Ovary (tissue), 3 donors: ENCODE results near the gene CTIF.

Experiments
- POLR2A ChIP-seq: fragments of 450-650 bp; IDR thresholded peaks from one replicate; pipeline ENCODE4 v1.6.1; 2017; ENCODE audit warnings: antibody characterized with exemption, mild to moderate bottlenecking, moderate library complexity
- TF ChIP-seq, protein P1 (sequence below), 3 donors: fragments of 450-650 bp in 2 of 3; fragments of 200-600 bp in 1 of 3; IDR thresholded peaks; one replicate each; pipeline versions ENCODE4 v1.5.1 to v1.8.0; 2016 to 2022; ENCODE audit warnings: antibody characterized with exemption in 3 of 3, mild to moderate bottlenecking in 1 of 3
- donor health status: DM: no; HTN: no; CAD: no.

DNA sequence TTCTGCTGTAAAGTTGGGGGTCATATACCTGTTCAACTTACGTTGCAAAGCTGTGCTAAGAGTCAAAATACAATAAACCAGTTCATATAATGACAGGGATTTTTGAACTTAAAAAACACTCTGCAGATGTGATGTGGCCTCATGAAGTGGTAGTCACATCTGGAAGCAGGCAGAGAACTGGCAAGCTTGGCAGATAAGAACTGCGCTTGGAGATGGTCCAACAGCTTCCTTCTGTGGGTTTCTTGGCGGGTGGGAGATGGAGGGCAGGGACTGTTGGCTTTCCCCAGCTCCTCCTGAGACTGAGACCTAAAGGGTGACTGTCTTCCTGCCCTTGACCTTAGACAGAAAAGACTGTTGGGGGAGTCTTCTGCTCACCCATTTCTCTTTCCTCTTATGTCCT is 140.4 kb downstream of the CTIF start:
- TF ChIP-seq, protein P1, sequence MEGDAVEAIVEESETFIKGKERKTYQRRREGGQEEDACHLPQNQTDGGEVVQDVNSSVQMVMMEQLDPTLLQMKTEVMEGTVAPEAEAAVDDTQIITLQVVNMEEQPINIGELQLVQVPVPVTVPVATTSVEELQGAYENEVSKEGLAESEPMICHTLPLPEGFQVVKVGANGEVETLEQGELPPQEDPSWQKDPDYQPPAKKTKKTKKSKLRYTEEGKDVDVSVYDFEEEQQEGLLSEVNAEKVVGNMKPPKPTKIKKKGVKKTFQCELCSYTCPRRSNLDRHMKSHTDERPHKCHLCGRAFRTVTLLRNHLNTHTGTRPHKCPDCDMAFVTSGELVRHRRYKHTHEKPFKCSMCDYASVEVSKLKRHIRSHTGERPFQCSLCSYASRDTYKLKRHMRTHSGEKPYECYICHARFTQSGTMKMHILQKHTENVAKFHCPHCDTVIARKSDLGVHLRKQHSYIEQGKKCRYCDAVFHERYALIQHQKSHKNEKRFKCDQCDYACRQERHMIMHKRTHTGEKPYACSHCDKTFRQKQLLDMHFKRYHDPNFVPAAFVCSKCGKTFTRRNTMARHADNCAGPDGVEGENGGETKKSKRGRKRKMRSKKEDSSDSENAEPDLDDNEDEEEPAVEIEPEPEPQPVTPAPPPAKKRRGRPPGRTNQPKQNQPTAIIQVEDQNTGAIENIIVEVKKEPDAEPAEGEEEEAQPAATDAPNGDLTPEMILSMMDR (IDR thresholded peaks at IDR 0.05), result no peak
- no peak for TF ChIP-seq POLR2A
